GM12878 (cell line): Measurements from ENCODE around the gene HTRA2. TPM values are rescaled to one million over a fixed set of nuclear protein-coding genes. Genes with fewer than 3 reads are reported as not detected.
A peak's percentile ranks its signal among the peaks of the same experiment; 100 is the strongest.

Experiments used
- ATAC-seq: fragments of 200-7000 bp; cut with Tn5 transposase; 3 replicates; pipeline ENCODE4 v1.9.1; 2020; ENCODE audit warnings: mild to moderate bottlenecking, moderate library complexity
- BruUV-seq: library from RNA; stranded (reverse); fragments of 400-500 nt; replicated peaks from 2 replicates; lab custom pipeline; 2021; lab: Mats Ljungman, UMichigan
- CTCF ChIA-PET: fragments of 300-600 bp; sonication (Branson Sonifier 250); formaldehyde crosslinking; extraction: SDS; loops from one replicate; lab custom pipeline; 2021; ENCODE audit warnings: inconsistent platforms; lab: Yijun Ruan, JAX
- POLR2A ChIA-PET: fragments of 350-600 bp; formaldehyde crosslinking; extraction: SDS; loops from one replicate; lab custom pipeline; 2021; ENCODE audit warnings: inconsistent platforms; lab: Charles Lee
- RAD21 ChIA-PET: fragments of 300-600 bp; sonication (Branson Sonifier 250); formaldehyde crosslinking; loops from one replicate; lab custom pipeline; 2023; ENCODE audit warnings: antibody characterized with exemption; ENCODE audit not compliant: unreplicated experiment; lab: Charles Lee
- SMC1A ChIA-PET: fragments of 300-600 bp; sonication (Branson Sonifier 250); formaldehyde crosslinking; loops from one replicate; lab custom pipeline; 2023; ENCODE audit not compliant: unreplicated experiment, uncharacterized antibody; lab: Charles Lee
- DNase-seq: peaks from one replicate; pipeline ENCODE4 v3.0.0-alpha.2; 2011; ENCODE audit warnings: low read depth, low spot score
- FAIRE-seq: peaks from 3 replicates; lab custom pipeline; 2011; peaks lifted over from hg19 to GRCh38; lab: Jason Lieb, UNC
- H2AFZ ChIP-seq: 2 replicates; pipeline ENCODE4 v1.6.0; 2011; ENCODE audit warnings: low read depth, low read length, control low read depth; ENCODE audit not compliant: control insufficient read depth
- H3K27ac ChIP-seq: 2 replicates; pipeline ENCODE4 v1.5.1; 2011; ENCODE audit warnings: control low read depth; ENCODE audit not compliant: control insufficient read depth, insufficient read depth
- H3K27me3 ChIP-seq, 2 experiments: replicated peaks in 1 of 2; 2 replicates each; pipeline versions ENCODE4 v1.6.0 to v1.6.1; 2011; ENCODE audit warnings: low read length in 1 of 2; ENCODE audit not compliant: control insufficient read depth in 2 of 2, insufficient read depth in 2 of 2
- H3K36me3 ChIP-seq, 2 experiments: 2 replicates each; pipeline ENCODE4 v1.5.1; 2011; ENCODE audit warnings: low read length in 1 of 2; ENCODE audit not compliant: control insufficient read depth in 2 of 2, insufficient read depth in 2 of 2
- H3K4me1 ChIP-seq: 2 replicates; pipeline ENCODE4 v1.6.1; 2011; ENCODE audit warnings: mild to moderate bottlenecking, low read length, moderate library complexity, mixed read lengths; ENCODE audit not compliant: control insufficient read depth, insufficient read depth
- H3K4me2 ChIP-seq: 2 replicates; pipeline ENCODE4 v1.6.0; 2011; ENCODE audit warnings: control low read depth; ENCODE audit not compliant: control insufficient read depth, insufficient read depth
- H3K4me3 ChIP-seq: fragments of 200-600 bp; sonication (generic); 2 replicates; pipeline ENCODE4 v1.5.1; 2016
- H3K79me2 ChIP-seq: 2 replicates; pipeline ENCODE4 v1.6.0; 2011; ENCODE audit warnings: low read length; ENCODE audit not compliant: control insufficient read depth, insufficient read depth
- H3K9ac ChIP-seq: 2 replicates; pipeline ENCODE4 v1.8.0; 2011; ENCODE audit warnings: low read length, control low read depth, mixed read lengths; ENCODE audit not compliant: control insufficient read depth, insufficient read depth
- H3K9me3 ChIP-seq: replicated peaks from 3 replicates; pipeline ENCODE4 v1.5.1; 2011; ENCODE audit warnings: mild to moderate bottlenecking, low read length; ENCODE audit not compliant: control insufficient read depth, insufficient read depth
- H4K20me1 ChIP-seq: 2 replicates; pipeline ENCODE4 v1.6.0; 2011; ENCODE audit not compliant: control insufficient read depth, insufficient read depth
- ASH2L ChIP-seq: fragments of 300-600, 200-600 bp; sonication (generic); IDR thresholded peaks from 2 replicates; pipeline ENCODE4 v1.6.1; 2017; ENCODE audit warnings: low read depth, mild to moderate bottlenecking, borderline replicate concordance
- BACH1 ChIP-seq: fragments of 450-650 bp; IDR thresholded peaks from 2 replicates; pipeline ENCODE4 v1.6.1; 2017; ENCODE audit warnings: mild to moderate bottlenecking, borderline replicate concordance
- BCL3 ChIP-seq: IDR thresholded peaks from 2 replicates; pipeline ENCODE4 v1.6.1; 2011; ENCODE audit warnings: borderline replicate concordance, low read depth, mild to moderate bottlenecking, moderate library complexity, low read length; ENCODE audit not compliant: insufficient read depth, poor library complexity, severe bottlenecking
- BHLHE40 ChIP-seq, 2 experiments: fragments of 450-650 bp in 1 of 2; IDR thresholded peaks; 2 replicates each; pipeline ENCODE4 v1.6.1; 2011 to 2017; ENCODE audit warnings: low read depth in 2 of 2, borderline replicate concordance in 1 of 2, improper control_type of control experiment in 1 of 2, low read length in 1 of 2, mild to moderate bottlenecking in 1 of 2
- IKZF2 ChIP-seq, 2 experiments: fragments of 450-650 bp; IDR thresholded peaks; 2 replicates each; pipeline ENCODE4 v1.6.1; 2017; ENCODE audit warnings: mild to moderate bottlenecking in 2 of 2, moderate library complexity in 2 of 2
- IRF3 ChIP-seq: fragments of 450-650 bp; IDR thresholded peaks from 2 replicates; pipeline ENCODE4 v1.6.1; 2014; ENCODE audit warnings: mild to moderate bottlenecking
- MYC ChIP-seq: IDR thresholded peaks from 2 replicates; pipeline ENCODE4 v1.6.1; 2011; ENCODE audit warnings: mild to moderate bottlenecking, low read length, moderate library complexity, inconsistent platforms; ENCODE audit not compliant: insufficient read depth, insufficient replicate concordance, insufficient read length, severe bottlenecking
- RAD51 ChIP-seq: fragments of 450-650 bp; IDR thresholded peaks from 2 replicates; pipeline ENCODE4 v1.6.1; 2016; ENCODE audit warnings: moderate library complexity, mild to moderate bottlenecking, inconsistent platforms
- STAT1 ChIP-seq: fragments of 450-650 bp; conservative IDR thresholded peaks from 2 replicates; pipeline ENCODE4 v1.6.1; 2014; ENCODE audit warnings: antibody characterized with exemption, mild to moderate bottlenecking
- STAT3 ChIP-seq: IDR thresholded peaks from 2 replicates; pipeline ENCODE4 v1.6.1; 2011; ENCODE audit warnings: low read depth, low read length, improper control_type of control experiment
- TCF7 ChIP-seq: IDR thresholded peaks from 2 replicates; pipeline ENCODE4 v1.6.1; 2014; ENCODE audit warnings: antibody characterized with exemption, borderline replicate concordance
- WGBS: methylation state at CpG from one replicate; pipeline ENCODE4 v1.1.6; 2016; ENCODE audit warnings: low lambda C conversion rate; ENCODE audit not compliant: insufficient replicate concordance, insufficient coverage; ENCODE audit errors: missing lambda C conversion rate; 5-methylcytosine and 5-hydroxymethylcytosine counted together
- in situ Hi-C: fragments of 300-500 bp; cut with MboI; formaldehyde crosslinking; loops from 9 replicates; pipeline ENCODE4 v1.14.3; 2018; ENCODE audit warnings: mixed read lengths
- intact Hi-C: fragments of 100-400 bp; cut with micrococcal nuclease; formaldehyde crosslinking; loops from one replicate; pipeline ENCODE4 v1.14.2; 2022; ENCODE audit not compliant: unreplicated experiment
- polyA plus RNA-seq, 11 experiments: library from polyadenylated mRNA; depleted of rRNA in 4 of 11; unstranded in 6 of 11; stranded (reverse) in 5 of 11; fragments of >200 nt; fragmentation: Nextera tagmentation in 4 of 11; fragmentation: Illumina TruSeq in 1 of 11; extraction: Ambion mirVana in 4 of 11; extraction: Trizol in 1 of 11; gene quantifications; 1 replicate in 1 of 11; 2 replicates in 10 of 11; pipeline versions ENCODE4 v1.2.1 to v1.2.3, GENCODE V29; 2011 to 2016; ENCODE audit warnings: inconsistent platforms in 2 of 11, missing spikeins in 2 of 11, low read depth in 1 of 11
- total RNA-seq, 4 experiments: library from RNA; depleted of rRNA in 3 of 4; stranded (reverse); fragments of >200 nt in 3 of 4; fragmentation: Illumina TruSeq in 1 of 4; extraction: Trizol in 1 of 4; gene quantifications; 2 replicates each; pipeline versions ENCODE4 v1.2.1 to v1.2.3, GENCODE V29; 2013 to 2021
- TF ChIP-seq, protein P1 (sequence below): fragments of 450-650 bp; IDR thresholded peaks from 2 replicates; pipeline ENCODE4 v1.6.1; 2017; ENCODE audit warnings: borderline replicate concordance
- TF ChIP-seq, protein P2 (sequence below): fragments of 450-650 bp; conservative IDR thresholded peaks from 2 replicates; pipeline ENCODE4 v1.6.1; 2017; ENCODE audit warnings: mild to moderate bottlenecking, moderate library complexity

HTRA2 gene
- total and polyA plus RNA-seq, 10 of the 15 experiments (the other 5 are each of a cell fraction or from before 2014, with no cell fraction given) = 42.3 to 73.9 (median 54.6) TPM

GRCh38 chr2:74548900-74549826, 19.4 kb downstream of the HTRA2 start:
- FAIRE-seq (no peak), ATAC-seq (peak; percentile 57), DNase-seq (no peak)
- H3K4me1 ChIP-seq = peaks cover 33% of the 10 kb centered on the region
- no peaks in the 10 kb centered on the region for H3K27me3 ChIP-seq
- ChIA-PET RAD21 (interaction anchor here (0.6 to 8.6 kb wide), 7 partner anchors 19 to 91 kb away, joined by 3 to 96 read pairs (median 24); partner anchors contain the start of genes AUP1, HTRA2 and WBP1), CTCF (interaction anchor here (0.7 to 14.3 kb wide), 4 partner anchors 10 to 66 kb away, joined by 3 to 115 read pairs (median 52); partner anchors contain the start of genes AUP1, CCDC142, DQX1 and HTRA2), POLR2A (interaction anchor here (1.3 to 17.8 kb wide), 6 partner anchors 10 to 42 kb away, joined by 3 to 441 read pairs (median 6); partner anchors contain the start of genes AUP1, HTRA2 and PCGF1), SMC1A (interaction anchor here (1.1 to 6.8 kb wide), 8 partner anchors 11 to 42 kb away, joined by 3 to 106 read pairs (median 38); partner anchors contain the start of genes AUP1 and HTRA2)
- peak overlapping the region; percentile 95 for H3K4me2 ChIP-seq
- no peaks in the 10 kb centered on the region for H3K9me3 ChIP-seq
- intact Hi-C loops (no loop called here), in situ Hi-C loops (no loop called here)
- BruUV-seq = TSS peak; percentile 67
- peaks cover 69% of the 10 kb centered on the region for H3K79me2 ChIP-seq
- H3K27ac ChIP-seq = peak overlapping the region; percentile 67
- peak overlapping the region; percentile 95 for H3K4me3 ChIP-seq
- peak overlapping the region; percentile 82 for H3K9ac ChIP-seq
- H2AFZ ChIP-seq = peak overlapping the region; percentile 71
- no peaks in the 10 kb centered on the region for H4K20me1 ChIP-seq
- 3% methylated on average over 85 of the region's 85 CpGs for WGBS
- no peaks in the 10 kb centered on the region; a peak in 1 of 4 replicates for H3K36me3 ChIP-seq
- TF ChIP-seq, protein P1, sequence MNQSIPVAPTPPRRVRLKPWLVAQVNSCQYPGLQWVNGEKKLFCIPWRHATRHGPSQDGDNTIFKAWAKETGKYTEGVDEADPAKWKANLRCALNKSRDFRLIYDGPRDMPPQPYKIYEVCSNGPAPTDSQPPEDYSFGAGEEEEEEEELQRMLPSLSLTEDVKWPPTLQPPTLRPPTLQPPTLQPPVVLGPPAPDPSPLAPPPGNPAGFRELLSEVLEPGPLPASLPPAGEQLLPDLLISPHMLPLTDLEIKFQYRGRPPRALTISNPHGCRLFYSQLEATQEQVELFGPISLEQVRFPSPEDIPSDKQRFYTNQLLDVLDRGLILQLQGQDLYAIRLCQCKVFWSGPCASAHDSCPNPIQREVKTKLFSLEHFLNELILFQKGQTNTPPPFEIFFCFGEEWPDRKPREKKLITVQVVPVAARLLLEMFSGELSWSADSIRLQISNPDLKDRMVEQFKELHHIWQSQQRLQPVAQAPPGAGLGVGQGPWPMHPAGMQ = no peak
- TF ChIP-seq BCL3 (no peak), BACH1 (0 out of 2 replicates have a peak, but pooled peaks have one; percentile 43), BHLHE40 (IDR thresholded peaks at IDR 0.05; ENCODE audit: borderline replicate concordance in 1 of 2, low read depth in 2 of 2, low read length in 1 of 2) (peak in 1 of 2 experiments; percentile 14; a peak in 1 of 4 replicates), STAT3 (no peak), MYC (peak; percentile 76), TCF7 (no peak), STAT1 (no peak), IKZF2 (IDR thresholded peaks at IDR 0.05) (0 out of 4 replicates have a peak, but pooled peaks have one; percentile 12 to 34), IRF3 (no peak), RAD51 (peak; percentile 58), ASH2L (0 out of 2 replicates have a peak, but pooled peaks have one; percentile 35)
- TF ChIP-seq, protein P2, sequence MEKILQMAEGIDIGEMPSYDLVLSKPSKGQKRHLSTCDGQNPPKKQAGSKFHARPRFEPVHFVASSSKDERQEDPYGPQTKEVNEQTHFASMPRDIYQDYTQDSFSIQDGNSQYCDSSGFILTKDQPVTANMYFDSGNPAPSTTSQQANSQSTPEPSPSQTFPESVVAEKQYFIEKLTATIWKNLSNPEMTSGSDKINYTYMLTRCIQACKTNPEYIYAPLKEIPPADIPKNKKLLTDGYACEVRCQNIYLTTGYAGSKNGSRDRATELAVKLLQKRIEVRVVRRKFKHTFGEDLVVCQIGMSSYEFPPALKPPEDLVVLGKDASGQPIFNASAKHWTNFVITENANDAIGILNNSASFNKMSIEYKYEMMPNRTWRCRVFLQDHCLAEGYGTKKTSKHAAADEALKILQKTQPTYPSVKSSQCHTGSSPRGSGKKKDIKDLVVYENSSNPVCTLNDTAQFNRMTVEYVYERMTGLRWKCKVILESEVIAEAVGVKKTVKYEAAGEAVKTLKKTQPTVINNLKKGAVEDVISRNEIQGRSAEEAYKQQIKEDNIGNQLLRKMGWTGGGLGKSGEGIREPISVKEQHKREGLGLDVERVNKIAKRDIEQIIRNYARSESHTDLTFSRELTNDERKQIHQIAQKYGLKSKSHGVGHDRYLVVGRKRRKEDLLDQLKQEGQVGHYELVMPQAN = 0 out of 2 replicates have a peak, but pooled peaks have one; percentile 51
